Astrocyte of the spinal cord (primary cell): Measurements from ENCODE around the gene ABAT.

Source experiments
- DNase-seq: peaks from one replicate; pipeline ENCODE4 v3.0.0; 2011; ENCODE audit warnings: low read depth, low spot score
- H3K4me3 ChIP-seq: 2 replicates; pipeline ENCODE4 v1.5.1; 2011; ENCODE audit warnings: low read depth, mild to moderate bottlenecking, low read length, moderate library complexity
- CTCF ChIP-seq: IDR thresholded peaks from 2 replicates; pipeline ENCODE4 v1.5.1; 2012; ENCODE audit warnings: low read depth, mild to moderate bottlenecking, low read length, inconsistent platforms
- in situ Hi-C: cut with HindIII; loops from 2 replicates; pipeline ENCODE4 v1.10.0; 2017; ENCODE audit warnings: low sequenced_read_pairs

Gene ABAT

GRCh38 chr16:8763083-8763482 is 88.7 kb downstream of the ABAT start:
- in situ Hi-C loops, result no loop called here
- no peak for TF ChIP-seq CTCF
- no peak for DNase-seq
- no peak overlapping the region for H3K4me3 ChIP-seq

- no peak for TF ChIP-seq CTCF
- in situ Hi-C loops, result no loop called here
Measured at GRCh38 chr16:8763899-8764298, 89.5 kb downstream of the ABAT start.

GRCh38 chr16:8764525-8765250 is 90.3 kb downstream of the ABAT start:
- in situ Hi-C loops, result no loop called here
- DNase-seq, result no peak
- no peak overlapping the region for H3K4me3 ChIP-seq
- TF ChIP-seq CTCF, result no peak

More at GRCh38 chr16:8763899-8764298, 89.5 kb downstream of the ABAT start:
- H3K4me3 ChIP-seq, result no peak overlapping the region
- no peak for DNase-seq

- TF ChIP-seq CTCF, result no peak
- in situ Hi-C loops, result no loop called here
- DNase-seq, result no peak
Measured at GRCh38 chr16:8767176-8767575, 92.8 kb downstream of the ABAT start.

GRCh38 chr16:8768283-8768682 is 93.9 kb downstream of the ABAT start:
- no peak for DNase-seq
- no peak for TF ChIP-seq CTCF
- no peak overlapping the region for H3K4me3 ChIP-seq
- in situ Hi-C loops, result no loop called here

More at GRCh38 chr16:8767176-8767575, 92.8 kb downstream of the ABAT start:
- no peak overlapping the region for H3K4me3 ChIP-seq

GRCh38 chr16:8768692-8769091 is 94.3 kb downstream of the ABAT start:
- no peak for TF ChIP-seq CTCF
- no peak for DNase-seq
- no peak overlapping the region for H3K4me3 ChIP-seq
- in situ Hi-C loops, result no loop called here
